IMR-90 (cell line): ENCODE data around the gene UGGT2. TPM values are rescaled to one million over a fixed set of nuclear protein-coding genes. Genes with fewer than 3 reads are reported as not detected.

Experiments used
- ATAC-seq: fragments of 200-7000 bp; cut with Tn5 transposase; 2 replicates; pipeline ENCODE4 v1.9.1; 2020; ENCODE audit warnings: low read depth, mild to moderate bottlenecking, moderate library complexity
- BruUV-seq: library from RNA; stranded (reverse); fragments of 400-500 nt; replicated peaks from 2 replicates; lab custom pipeline; 2021; lab: Mats Ljungman, UMichigan
- CTCF ChIA-PET: fragments of 300-600 bp; formaldehyde crosslinking; extraction: SDS; loops from one replicate; lab custom pipeline; 2021; ENCODE audit warnings: antibody characterized with exemption; lab: Yijun Ruan, JAX
- POLR2A ChIA-PET: fragments of 300-600 bp; sonication (Branson Sonifier 250); formaldehyde crosslinking; loops from one replicate; lab custom pipeline; 2022; ENCODE audit warnings: antibody characterized with exemption; ENCODE audit not compliant: unreplicated experiment; lab: Charles Lee
- DNase-seq: peaks from one replicate; pipeline ENCODE4 v3.0.0; 2013
- H2AFZ ChIP-seq: replicated peaks from 2 replicates; pipeline ENCODE3; 2013; ENCODE audit warnings: low read length, mild to moderate bottlenecking; ENCODE audit not compliant: poor library complexity
- H2AK5ac ChIP-seq: 2 replicates; pipeline ENCODE4 v1.6.1; 2013; ENCODE audit warnings: low read depth, low read length, inconsistent platforms
- H2AK9ac ChIP-seq: replicated peaks from 2 replicates; pipeline ENCODE3; 2013; ENCODE audit warnings: mild to moderate bottlenecking, low read depth, low read length, moderate library complexity; ENCODE audit not compliant: poor library complexity
- H2BK120ac ChIP-seq: 2 replicates; pipeline ENCODE4 v1.6.1; 2013; ENCODE audit warnings: low read depth, low read length, inconsistent platforms
- H2BK15ac ChIP-seq: 3 replicates; pipeline ENCODE4 v1.6.1; 2013; ENCODE audit warnings: low read depth, low read length, inconsistent platforms
- H2BK20ac ChIP-seq: 2 replicates; pipeline ENCODE4 v1.6.1; 2013; ENCODE audit warnings: low read depth, mild to moderate bottlenecking, inconsistent platforms, low read length, moderate library complexity
- H2BK5ac ChIP-seq: 2 replicates; pipeline ENCODE4 v1.6.1; 2013; ENCODE audit warnings: mild to moderate bottlenecking, low read depth, low read length, inconsistent platforms; ENCODE audit not compliant: poor library complexity, severe bottlenecking
- H3K14ac ChIP-seq: replicated peaks from 2 replicates; pipeline ENCODE4 v1.6.1; 2013; ENCODE audit warnings: low read depth, low read length, inconsistent platforms
- H3K18ac ChIP-seq: 2 replicates; pipeline ENCODE4 v1.6.1; 2013; ENCODE audit warnings: low read depth, low read length, control low read depth
- H3K23ac ChIP-seq: 2 replicates; pipeline ENCODE4 v1.6.1; 2013; ENCODE audit warnings: low read depth, low read length, inconsistent platforms
- H3K27ac ChIP-seq: 2 replicates; pipeline ENCODE4 v1.5.1; 2013; ENCODE audit warnings: mild to moderate bottlenecking, control low read depth, low read length; ENCODE audit not compliant: insufficient read depth
- H3K27me3 ChIP-seq: 2 replicates; pipeline ENCODE4 v1.6.1; 2013; ENCODE audit warnings: low read length; ENCODE audit not compliant: control insufficient read depth, insufficient read depth
- H3K36me3 ChIP-seq: 2 replicates; pipeline ENCODE4 v1.6.1; 2013; ENCODE audit warnings: low read length, mixed read lengths; ENCODE audit not compliant: control insufficient read depth, insufficient read depth
- H3K4ac ChIP-seq: 2 replicates; pipeline ENCODE4 v1.6.1; 2013; ENCODE audit warnings: low read depth, low read length, inconsistent platforms
- H3K4me1 ChIP-seq: 2 replicates; pipeline ENCODE4 v1.6.1; 2013; ENCODE audit warnings: low read length, mixed read lengths; ENCODE audit not compliant: control insufficient read depth, insufficient read depth
- H3K4me2 ChIP-seq: 2 replicates; pipeline ENCODE4 v1.6.1; 2013; ENCODE audit warnings: low read depth, mild to moderate bottlenecking, control low read depth, low read length, moderate library complexity
- H3K4me3 ChIP-seq: 2 replicates; pipeline ENCODE4 v1.5.1; 2013; ENCODE audit warnings: low read depth, mild to moderate bottlenecking, control low read depth, low read length, moderate library complexity; ENCODE audit not compliant: insufficient read depth
- H3K56ac ChIP-seq: 2 replicates; pipeline ENCODE4 v1.6.1; 2013; ENCODE audit warnings: low read length, inconsistent platforms; ENCODE audit not compliant: insufficient read depth; ENCODE audit errors: extremely low read depth
- H3K79me1 ChIP-seq, 2 experiments: 2 replicates each; pipeline ENCODE4 v1.6.1; 2013; ENCODE audit warnings: low read length in 2 of 2, inconsistent platforms in 1 of 2, low read depth in 1 of 2
- H3K9ac ChIP-seq: 2 replicates; pipeline ENCODE4 v1.6.1; 2013; ENCODE audit warnings: low read depth, low read length, control low read depth
- H3K9me1 ChIP-seq: 2 replicates; pipeline ENCODE4 v1.6.1; 2013; ENCODE audit warnings: low read length, inconsistent platforms; ENCODE audit not compliant: insufficient read depth
- H3K9me3 ChIP-seq: 2 replicates; pipeline ENCODE4 v1.6.1; 2013; ENCODE audit warnings: low read length; ENCODE audit not compliant: control insufficient read depth, insufficient read depth
- H4K20me1 ChIP-seq: 2 replicates; pipeline ENCODE4 v1.6.1; 2013; ENCODE audit warnings: low read length, inconsistent platforms; ENCODE audit not compliant: insufficient read depth
- H4K5ac ChIP-seq: 2 replicates; pipeline ENCODE4 v1.6.1; 2013; ENCODE audit warnings: mild to moderate bottlenecking, low read depth, low read length, control low read depth
- H4K8ac ChIP-seq, 2 experiments: 2 replicates each; pipeline ENCODE4 v1.6.1; 2013; ENCODE audit warnings: low read depth in 2 of 2, low read length in 2 of 2, control low read depth in 1 of 2, inconsistent platforms in 1 of 2
- H4K91ac ChIP-seq: 2 replicates; pipeline ENCODE4 v1.6.1; 2013; ENCODE audit warnings: low read depth, low read length, inconsistent platforms; ENCODE audit not compliant: insufficient read depth
- FOS ChIP-seq: fragments of 150-350 bp; IDR thresholded peaks from 2 replicates; pipeline ENCODE4 v1.6.1; 2016; ENCODE audit warnings: low read depth, low read length
- MAFK ChIP-seq: IDR thresholded peaks from 2 replicates; pipeline ENCODE4 v1.6.1; 2012; ENCODE audit warnings: low read depth, low read length, improper control_type of control experiment
- WGBS, 2 experiments: methylation state at CpG; one replicate each; pipeline versions ENCODE4 v1.1.5 to v1.1.7; 2013; ENCODE audit warnings: missing lambda C conversion rate in 2 of 2; ENCODE audit not compliant: insufficient read length in 1 of 2; ENCODE audit errors: extremely low coverage in 2 of 2; 5-methylcytosine and 5-hydroxymethylcytosine counted together
- dilution Hi-C: fragments of 300-500 bp; cut with HindIII; formaldehyde crosslinking; loops from one replicate; pipeline ENCODE4 v1.14.3; 2018; ENCODE audit warnings: low sequenced_read_pairs; ENCODE audit not compliant: unreplicated experiment
- in situ Hi-C: fragments of 300-500 bp; cut with MboI; formaldehyde crosslinking; loops from 3 replicates; pipeline ENCODE4 v1.14.3; 2019; ENCODE audit warnings: low sequenced_read_pairs, inconsistent platforms, mixed read lengths
- intact Hi-C: fragments of 100-400 bp; cut with micrococcal nuclease; formaldehyde crosslinking; loops from 2 replicates; pipeline ENCODE4 v1.10.0; 2022
- polyA plus RNA-seq, 3 experiments: library from polyadenylated mRNA; depleted of rRNA; stranded (reverse); fragments of >200 nt; gene quantifications; 2 replicates each; pipeline ENCODE4 v1.2.3, GENCODE V29; 2012; ENCODE audit warnings: low replicate concordance in 1 of 3
- total RNA-seq: library from RNA; depleted of rRNA; stranded (reverse); fragments of >200 nt; gene quantifications from 2 replicates; pipeline ENCODE4 v1.2.3, GENCODE V29; 2012

Gene UGGT2
- total and polyA plus RNA-seq, 2 of the 4 experiments (the other 2 are of a cell fraction): 21.4 to 40.1 TPM

DNA sequence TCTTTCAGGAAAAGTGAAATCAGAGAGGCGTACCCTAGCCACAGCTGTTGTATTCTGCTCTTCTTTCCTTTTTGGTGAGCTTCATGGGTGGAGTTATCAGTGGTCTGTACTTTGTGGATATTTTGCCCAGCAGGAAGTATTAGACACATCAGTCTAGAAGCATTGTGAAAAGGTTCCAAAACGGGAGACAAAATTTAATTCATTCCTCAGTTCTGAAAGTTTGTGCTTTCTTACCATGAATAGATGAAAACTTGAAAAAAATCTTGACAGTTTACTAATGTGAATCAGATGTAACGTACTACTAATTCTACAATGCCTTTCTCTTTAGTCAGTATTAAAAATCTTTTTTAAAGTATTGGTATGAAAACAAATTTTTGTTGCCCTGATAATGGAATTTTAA lies 259.4 kb downstream of the UGGT2 start:
- no peak overlapping the region for H3K14ac ChIP-seq
- H3K18ac ChIP-seq: no peak overlapping the region
- no peaks in the 10 kb centered on the region for H3K9me3 ChIP-seq
- no peak overlapping the region for H2AK9ac ChIP-seq
- no peak for ATAC-seq
- no peak for DNase-seq
- no peaks in the 10 kb centered on the region for H4K20me1 ChIP-seq
- H3K4me2 ChIP-seq: no peak overlapping the region
- no peak overlapping the region for H4K5ac ChIP-seq
- H3K79me1 ChIP-seq: no peaks in the 10 kb centered on the region; a peak in 2 of 4 replicates
- no peak overlapping the region for H2BK120ac ChIP-seq
- no peak overlapping the region for H3K9ac ChIP-seq
- peaks cover 3% of the 10 kb centered on the region for H3K4me1 ChIP-seq
- no peak overlapping the region for H2BK15ac ChIP-seq
- TF ChIP-seq MAFK (no peak), FOS (no peak)
- intact Hi-C loops: no loop called here
- H2BK20ac ChIP-seq: no peak overlapping the region
- peaks cover 12% of the 10 kb centered on the region for H3K36me3 ChIP-seq
- BruUV-seq: no TSS peak
- ChIA-PET POLR2A (no interaction called here), CTCF (no interaction called here)
- dilution Hi-C loops: no loop called here
- H4K8ac ChIP-seq: no peak overlapping the region
- H3K23ac ChIP-seq: no peak overlapping the region
- no peak overlapping the region for H2AK5ac ChIP-seq
- no peak overlapping the region for H4K91ac ChIP-seq
- no peaks in the 10 kb centered on the region for H3K9me1 ChIP-seq
- H2AFZ ChIP-seq: no peak overlapping the region
- no peak overlapping the region for H3K56ac ChIP-seq
- no peak overlapping the region for H3K27ac ChIP-seq
- H3K27me3 ChIP-seq: no peaks in the 10 kb centered on the region
- no peak overlapping the region for H3K4ac ChIP-seq
- no peak overlapping the region for H3K4me3 ChIP-seq
- WGBS, 2 experiments: no CpG with 5 or more reads among the region's 3 CpGs
- in situ Hi-C loops: no loop called here
- H2BK5ac ChIP-seq: no peak overlapping the region
